AG04450 (cell line): ENCODE measurements around the gene NPBWR2. TPM values are rescaled to one million over a fixed set of nuclear protein-coding genes. Genes with fewer than 3 reads are reported as not detected.

Experiments used
- CTCF ChIA-PET: fragments of 300-600, 350-600 bp; formaldehyde crosslinking; extraction: SDS; loops from one replicate; lab custom pipeline; 2022; ENCODE audit warnings: antibody characterized with exemption, inconsistent platforms; lab: Charles Lee
- POLR2A ChIA-PET: fragments of 350-600 bp; formaldehyde crosslinking; extraction: SDS; loops from one replicate; lab custom pipeline; 2021; ENCODE audit warnings: antibody characterized with exemption, inconsistent platforms; lab: Yijun Ruan, JAX
- DNase-seq: peaks from one replicate; pipeline ENCODE4 v3.0.0-alpha.2; 2011; ENCODE audit warnings: low read depth, low spot score
- H3K27ac ChIP-seq: one replicate; pipeline ENCODE4 v1.5.1; 2012; ENCODE audit warnings: low read depth, low read length, control low read depth
- H3K27me3 ChIP-seq: one replicate; pipeline ENCODE4 v1.6.0; 2012; ENCODE audit warnings: low read length; ENCODE audit not compliant: control insufficient read depth, insufficient read depth
- H3K4me3 ChIP-seq: 2 replicates; pipeline ENCODE4 v1.5.1; 2011; ENCODE audit warnings: mild to moderate bottlenecking, low read depth, low read length, control low read depth
- H3K9me3 ChIP-seq: 2 replicates; pipeline ENCODE4 v1.5.1; 2012; ENCODE audit warnings: low read length; ENCODE audit not compliant: control insufficient read depth, insufficient read depth
- CTCF ChIP-seq: IDR thresholded peaks from 2 replicates; pipeline ENCODE4 v1.5.1; 2011; ENCODE audit warnings: low read depth, low read length, control low read depth, inconsistent platforms
- polyA plus RNA-seq: library from polyadenylated mRNA; depleted of rRNA; stranded (reverse); fragments of >200 nt; gene quantifications from 2 replicates; pipeline ENCODE4 v1.2.3, GENCODE V29; 2011

NPBWR2 gene
- polyA plus RNA-seq, 1 experiment = not detected

GRCh38 chr20:64082820-64083377 is 24.5 kb downstream of the NPBWR2 start:
- ChIA-PET POLR2A (no interaction called here), CTCF (interaction anchor here (0.9 to 2.1 kb wide), 4 partner anchors 30 to 187 kb away, joined by 3 to 5 read pairs (median 3); partner anchors contain the start of gene PCMTD2)
- no peak for TF ChIP-seq CTCF
- no peak overlapping the region; the same call in 1 of the 2 replicates for H3K4me3 ChIP-seq
- peaks cover 13% of the 10 kb centered on the region for H3K9me3 ChIP-seq
- no peak overlapping the region for H3K27ac ChIP-seq
- no peak for DNase-seq
- peaks cover 33% of the 10 kb centered on the region for H3K27me3 ChIP-seq

GRCh38 chr20:64082126-64082731 is 25.1 kb downstream of the NPBWR2 start:
- POLR2A ChIA-PET = interaction anchor here (0.7 kb wide), 1 partner anchor 28 kb away, joined by 3 read pairs; no protein-coding TSS in a partner anchor
- TF ChIP-seq CTCF = no peak
- Histone ChIP-seq H3K4me3 (no peak overlapping the region), H3K27ac (no peak overlapping the region), H3K9me3 (peaks cover 9% of the 10 kb centered on the region), H3K27me3 (peaks cover 30% of the 10 kb centered on the region)
- DNase-seq = no peak
- CTCF ChIA-PET = interaction anchor here (2.1 kb wide), 1 partner anchor 39 kb away, joined by 5 read pairs; no protein-coding TSS in a partner anchor

GRCh38 chr20:64081624-64081964 is 25.8 kb downstream of the NPBWR2 start:
- POLR2A ChIA-PET = no interaction called here

GRCh38 chr20:64080813-64081623 is 26.3 kb downstream of the NPBWR2 start:
- Histone ChIP-seq H3K4me3 (no peak overlapping the region), H3K27me3 (peaks cover 23% of the 10 kb centered on the region), H3K9me3 (peaks cover 4% of the 10 kb centered on the region; the same call in 1 of the 2 replicates), H3K27ac (no peak overlapping the region)
- CTCF ChIA-PET = no interaction called here
- DNase-seq = no peak
- no peak for TF ChIP-seq CTCF
- POLR2A ChIA-PET = no interaction called here

More at GRCh38 chr20:64081624-64081964, 25.8 kb downstream of the NPBWR2 start:
- Histone ChIP-seq H3K9me3 (peaks cover 5% of the 10 kb centered on the region), H3K4me3 (no peak overlapping the region), H3K27me3 (peaks cover 27% of the 10 kb centered on the region), H3K27ac (no peak overlapping the region)
- no peak for TF ChIP-seq CTCF
- DNase-seq = no peak
- CTCF ChIA-PET = no interaction called here
